Endothelial cell of coronary artery (primary cell): ENCODE data around the gene MUC16. TPM values are rescaled to one million over a fixed set of nuclear protein-coding genes. Genes with fewer than 3 reads are reported as not detected.

Experiments
- total RNA-seq: library from RNA; depleted of rRNA; stranded (reverse); fragments of >200 nt; gene quantifications from 2 replicates; pipeline ENCODE4 v1.2.3, GENCODE V29; 2014

MUC16 gene
- total RNA-seq, result under 0.01 TPM in 1 of 2 replicates, not detected in the other

GRCh38 chr19:9009935-9010651 lies at the start of gene MUC16:
Gene MUC16 (minus strand): TSS chr19:9010409.

Other genes with a start within 250 kb of the MUC16 start
- gene ZNF558, start 178.1 kb downstream of the MUC16 start, total RNA-seq, result 0.54 and 4.1 TPM in 2 replicates
- gene MBD3L1, start 178.0 kb downstream of the MUC16 start, total RNA-seq, result not detected in 2 replicates
- not detected in 2 replicates for gene OR1M1, start 76.7 kb upstream of the MUC16 start, total RNA-seq
- gene OR7G2, start 97.1 kb upstream of the MUC16 start, total RNA-seq, result not detected in 2 replicates
- not detected in 2 replicates for gene OR7G1, start 105.4 kb upstream of the MUC16 start, total RNA-seq
- not detected in 2 replicates for gene OR7G3, start 116.5 kb upstream of the MUC16 start, total RNA-seq
- gene ZNF317, start 130.0 kb upstream of the MUC16 start, total RNA-seq, result 12.8 and 17.0 TPM in 2 replicates
- gene OR7D2, start 168.6 kb upstream of the MUC16 start, total RNA-seq, result not detected in 2 replicates
- gene OR7D4, start 209.2 kb upstream of the MUC16 start, total RNA-seq, result not detected in 2 replicates
- not detected in 2 replicates for gene OR7E24, start 240.5 kb upstream of the MUC16 start, total RNA-seq